Measurements from ENCODE around the gene AMBP.

AMBP gene

DNA sequence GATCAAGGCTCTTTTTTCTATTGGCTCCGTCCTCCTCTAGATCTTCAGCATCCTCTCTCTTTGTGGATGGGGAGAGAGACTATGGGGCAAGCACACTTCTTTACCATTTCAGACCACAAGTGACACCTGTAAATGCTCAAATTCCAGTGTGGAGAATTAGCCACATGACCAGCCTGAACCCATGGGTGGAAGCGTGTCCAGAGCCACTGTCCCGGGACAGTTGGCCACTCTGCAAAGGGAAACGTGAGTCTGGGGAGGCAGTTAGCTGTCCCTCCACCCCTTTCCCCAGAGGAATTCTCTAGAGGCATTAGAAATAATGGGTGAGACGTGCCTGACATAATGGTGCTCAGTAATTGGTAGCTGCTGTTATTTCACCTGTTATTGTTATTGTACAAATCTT, 40.9 kb downstream of the AMBP start:
- DNase-seq (ENCODE audit: low read depth in 2 of 2): no peak
- H3K4me3 ChIP-seq (replicated peaks in 1 of 2; ENCODE audit: low read depth in 2 of 2, low read length in 2 of 2): no peak overlapping the region
- TF ChIP-seq, protein P1, sequence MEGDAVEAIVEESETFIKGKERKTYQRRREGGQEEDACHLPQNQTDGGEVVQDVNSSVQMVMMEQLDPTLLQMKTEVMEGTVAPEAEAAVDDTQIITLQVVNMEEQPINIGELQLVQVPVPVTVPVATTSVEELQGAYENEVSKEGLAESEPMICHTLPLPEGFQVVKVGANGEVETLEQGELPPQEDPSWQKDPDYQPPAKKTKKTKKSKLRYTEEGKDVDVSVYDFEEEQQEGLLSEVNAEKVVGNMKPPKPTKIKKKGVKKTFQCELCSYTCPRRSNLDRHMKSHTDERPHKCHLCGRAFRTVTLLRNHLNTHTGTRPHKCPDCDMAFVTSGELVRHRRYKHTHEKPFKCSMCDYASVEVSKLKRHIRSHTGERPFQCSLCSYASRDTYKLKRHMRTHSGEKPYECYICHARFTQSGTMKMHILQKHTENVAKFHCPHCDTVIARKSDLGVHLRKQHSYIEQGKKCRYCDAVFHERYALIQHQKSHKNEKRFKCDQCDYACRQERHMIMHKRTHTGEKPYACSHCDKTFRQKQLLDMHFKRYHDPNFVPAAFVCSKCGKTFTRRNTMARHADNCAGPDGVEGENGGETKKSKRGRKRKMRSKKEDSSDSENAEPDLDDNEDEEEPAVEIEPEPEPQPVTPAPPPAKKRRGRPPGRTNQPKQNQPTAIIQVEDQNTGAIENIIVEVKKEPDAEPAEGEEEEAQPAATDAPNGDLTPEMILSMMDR (IDR thresholded peaks at IDR 0.05; ENCODE audit: low read depth, low read length): no peak

DNA sequence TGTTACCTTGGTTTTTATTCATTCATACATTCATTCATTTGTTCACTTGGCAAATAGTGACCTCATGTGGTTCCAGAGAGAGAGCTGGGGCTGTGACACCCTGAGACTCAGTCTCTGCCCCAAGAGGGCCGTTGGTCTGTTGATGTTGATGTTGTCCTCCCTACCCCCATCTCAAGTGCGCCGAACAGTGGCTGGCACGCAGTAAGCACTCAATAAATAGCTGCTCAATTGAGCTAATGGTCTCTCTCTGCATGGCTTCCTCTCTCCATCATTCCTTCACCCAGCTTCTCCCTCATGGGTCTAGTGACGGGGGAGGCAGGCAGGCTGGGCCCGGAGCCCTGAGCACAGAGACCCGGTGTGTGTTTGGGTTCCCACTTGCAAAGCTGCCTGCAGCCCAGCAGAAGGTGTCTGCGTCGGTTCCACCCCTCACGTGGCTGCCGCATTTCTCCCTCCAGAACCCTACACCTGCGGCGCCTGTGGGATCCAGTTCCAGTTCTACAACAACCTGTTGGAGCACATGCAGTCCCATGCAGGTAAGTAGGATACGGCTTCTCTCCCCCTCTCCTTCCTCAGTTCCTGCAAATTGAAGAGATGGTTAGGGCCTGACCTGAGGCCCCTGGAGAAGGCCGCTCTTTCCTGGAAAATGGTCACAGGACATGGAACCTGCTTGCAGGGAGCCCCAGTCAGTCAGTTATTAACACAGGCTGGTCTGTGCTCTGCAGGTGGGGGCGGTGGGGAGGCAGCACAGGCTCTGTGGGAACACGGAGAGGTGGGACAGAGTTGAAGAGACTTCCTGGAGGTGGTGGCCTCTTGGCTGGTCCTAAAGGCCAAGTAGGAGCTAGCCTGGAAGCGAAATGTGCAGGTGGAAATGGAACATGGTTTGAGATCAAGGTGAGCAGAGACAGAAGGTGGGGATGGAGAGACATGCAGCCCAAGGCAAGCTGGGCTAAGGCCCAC, 42.0 kb downstream of the AMBP start:
- no peak overlapping the region for H3K4me3 ChIP-seq (replicated peaks in 1 of 2; ENCODE audit: low read depth in 2 of 2, low read length in 2 of 2)
- TF ChIP-seq, protein P1 (IDR thresholded peaks at IDR 0.05; ENCODE audit: low read depth, low read length): no peak
- DNase-seq (ENCODE audit: low read depth in 2 of 2): no peak

DNA sequence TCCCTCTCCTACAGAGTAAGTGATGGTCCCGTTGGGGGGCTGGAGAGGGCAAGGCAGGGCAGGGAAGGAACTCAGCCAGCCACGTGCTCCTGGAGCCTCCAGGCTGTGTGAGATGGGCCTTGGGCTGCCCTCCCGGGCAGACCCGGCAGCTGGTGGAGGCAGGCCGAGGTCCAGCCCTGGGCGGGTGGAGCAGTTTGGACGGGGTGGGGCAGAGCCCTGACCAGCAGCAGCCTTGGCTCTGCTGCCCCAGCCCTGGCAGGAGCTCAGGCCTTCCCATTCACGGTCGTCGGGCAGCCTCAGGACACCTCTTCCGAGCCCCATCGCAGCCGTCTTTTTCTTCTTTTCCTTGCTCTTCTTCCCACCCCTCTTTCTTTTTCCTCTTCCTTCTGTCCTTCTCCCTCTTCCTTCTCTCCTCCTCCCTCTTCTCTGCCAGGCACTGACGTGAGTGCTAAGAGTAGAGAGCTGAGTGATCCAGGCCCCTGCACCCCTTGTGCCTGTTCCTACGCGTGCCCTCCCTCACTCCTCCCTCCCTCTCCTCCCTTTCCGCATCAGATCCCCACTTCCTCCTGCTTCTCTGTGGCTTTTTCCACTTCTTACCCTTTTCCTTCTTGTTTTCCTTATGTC, 42.8 kb downstream of the AMBP start:
- no peak for DNase-seq (ENCODE audit: low read depth in 2 of 2)
- H3K4me3 ChIP-seq (replicated peaks in 1 of 2; ENCODE audit: low read depth in 2 of 2, low read length in 2 of 2): no peak overlapping the region
- TF ChIP-seq, protein P1 (IDR thresholded peaks at IDR 0.05; ENCODE audit: low read depth, low read length): no peak

DNA sequence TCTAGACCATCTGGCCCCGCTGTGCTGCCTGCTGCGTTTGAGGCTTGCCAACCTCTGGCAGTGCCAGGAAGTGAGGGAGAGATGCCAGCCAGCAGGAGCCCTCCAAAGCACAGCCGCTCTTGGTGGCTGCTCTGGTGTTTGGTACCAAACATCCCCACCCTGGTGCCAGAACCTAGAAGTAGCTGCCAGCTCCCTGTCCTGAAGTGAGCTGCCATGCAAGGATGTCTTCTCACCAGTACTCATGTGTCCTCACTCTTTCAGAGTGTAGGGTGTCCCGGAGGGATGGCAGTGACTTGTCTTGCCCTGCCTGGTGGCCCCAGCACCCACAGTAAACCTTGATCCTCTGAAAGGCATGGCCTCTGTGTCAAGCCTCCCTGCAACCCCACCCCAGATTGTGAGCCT, 43.4 kb downstream of the AMBP start:
- TF ChIP-seq, protein P1 (IDR thresholded peaks at IDR 0.05; ENCODE audit: low read depth, low read length): no peak
- H3K4me3 ChIP-seq (replicated peaks in 1 of 2; ENCODE audit: low read depth in 2 of 2, low read length in 2 of 2): no peak overlapping the region
- no peak for DNase-seq (ENCODE audit: low read depth in 2 of 2)

DNA sequence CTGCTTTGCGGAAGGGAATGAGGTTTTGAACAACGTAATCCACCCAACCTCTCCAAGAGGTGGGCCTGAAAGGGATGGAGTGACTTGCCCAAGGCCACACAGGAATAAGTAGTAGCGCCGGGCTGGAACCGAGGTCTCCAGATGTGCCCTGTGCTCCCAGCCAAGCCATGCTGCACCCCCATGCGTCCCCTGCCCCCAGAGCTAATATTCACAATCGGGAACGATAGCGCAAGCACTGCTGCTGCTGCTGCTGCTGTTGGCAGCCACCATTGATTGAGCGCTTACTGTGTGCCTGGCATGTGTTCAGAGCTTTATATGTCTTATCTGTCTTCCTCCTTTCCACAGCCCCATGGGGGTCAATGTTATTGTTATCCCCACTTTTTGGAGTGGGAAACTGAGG, 43.9 kb downstream of the AMBP start:
- TF ChIP-seq, protein P1 (IDR thresholded peaks at IDR 0.05; ENCODE audit: low read depth, low read length): no peak
- DNase-seq (ENCODE audit: low read depth in 2 of 2): no peak
- H3K4me3 ChIP-seq (replicated peaks in 1 of 2; ENCODE audit: low read depth in 2 of 2, low read length in 2 of 2): no peak overlapping the region

DNA sequence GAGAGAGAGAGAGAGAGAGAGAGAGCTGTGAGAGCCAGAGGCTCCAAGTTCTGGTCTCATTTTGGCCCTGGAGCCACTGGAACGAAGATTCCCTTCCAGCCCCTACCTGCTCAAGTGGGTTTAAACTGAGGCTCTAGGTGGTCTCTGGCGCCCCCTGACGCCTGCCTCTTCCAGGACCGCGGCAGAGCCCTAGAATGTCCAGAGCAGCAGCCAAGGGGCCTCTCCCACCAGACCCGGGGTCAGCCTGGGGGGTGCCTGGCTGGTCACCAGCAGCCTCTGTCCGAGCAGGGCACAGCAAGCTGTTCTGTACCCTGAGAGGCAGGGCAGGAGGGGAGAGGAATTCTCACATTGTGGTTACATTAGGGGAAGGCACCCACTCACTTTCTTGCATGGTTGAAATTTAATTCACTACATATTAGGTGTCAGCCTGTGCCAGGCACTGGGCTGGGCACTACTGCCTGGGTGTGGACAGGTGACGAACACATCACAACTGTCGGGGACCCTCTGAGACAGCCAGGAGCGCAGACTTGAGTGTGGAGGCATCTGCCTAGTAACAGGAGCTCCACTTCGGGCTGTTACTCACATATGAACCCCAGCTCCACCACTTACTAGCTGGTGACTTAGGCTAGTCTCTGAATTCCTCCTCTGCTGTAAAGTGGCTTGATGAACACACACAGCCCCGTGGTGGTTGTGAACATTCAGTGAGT, 44.5 kb downstream of the AMBP start:
- DNase-seq (ENCODE audit: low read depth in 2 of 2): peak; percentile 22 to 39
- H3K4me3 ChIP-seq (replicated peaks in 1 of 2; ENCODE audit: low read depth in 2 of 2, low read length in 2 of 2): no peak overlapping the region
- TF ChIP-seq, protein P1 (IDR thresholded peaks at IDR 0.05; ENCODE audit: low read depth, low read length): peak; percentile 41

All from cardiac fibroblast (primary cell).